IPS DF 6.9 (cell line): ENCODE measurements around the gene MRPL45.

Experiments
- DNase-seq: peaks from one replicate; pipeline ENCODE4 v3.0.0-alpha.2; 2013; ENCODE audit warnings: low read depth, low spot score
- H3K27ac ChIP-seq: one replicate; pipeline ENCODE4 v1.5.1; 2013; ENCODE audit warnings: low read length, control low read depth
- H3K27me3 ChIP-seq: 2 replicates; pipeline ENCODE4 v1.6.1; 2013; ENCODE audit warnings: mild to moderate bottlenecking, low read length; ENCODE audit not compliant: control insufficient read depth, insufficient read depth
- H3K36me3 ChIP-seq: 2 replicates; pipeline ENCODE4 v1.6.1; 2013; ENCODE audit warnings: low read length; ENCODE audit not compliant: control insufficient read depth, insufficient read depth
- H3K4me1 ChIP-seq: 2 replicates; pipeline ENCODE4 v1.6.1; 2013; ENCODE audit warnings: low read length; ENCODE audit not compliant: control insufficient read depth, insufficient read depth
- H3K4me3 ChIP-seq: 2 replicates; pipeline ENCODE4 v1.5.1; 2013; ENCODE audit warnings: mild to moderate bottlenecking, low read length
- H3K9me3 ChIP-seq: 2 replicates; pipeline ENCODE4 v1.6.1; 2013; ENCODE audit warnings: low read length, inconsistent platforms; ENCODE audit not compliant: control insufficient read depth, insufficient read depth
- WGBS: extraction: QIAGEN DNeasy Blood & Tissue Kit; methylation state at CpG from one replicate; pipeline ENCODE4 v1.1.7; 2013; ENCODE audit warnings: mixed read lengths, missing lambda C conversion rate; ENCODE audit not compliant: insufficient read length, insufficient coverage; 5-methylcytosine and 5-hydroxymethylcytosine counted together

The MRPL45 gene

GRCh38 chr17:38349097-38349730 is 52.2 kb downstream of the MRPL45 start:
- WGBS: no CpG with 5 or more reads among the region's 8 CpGs
- Histone ChIP-seq H3K4me3 (no peak overlapping the region), H3K27ac (no peak overlapping the region), H3K36me3 (no peaks in the 10 kb centered on the region), H3K4me1 (peaks cover 4% of the 10 kb centered on the region; the same call in 1 of the 2 replicates), H3K27me3 (no peaks in the 10 kb centered on the region), H3K9me3 (no peaks in the 10 kb centered on the region)
- peak; percentile 85 for DNase-seq

GRCh38 chr17:38350035-38350434 is 53.1 kb downstream of the MRPL45 start:
- no peak overlapping the region for H3K27ac ChIP-seq
- no peak overlapping the region for H3K4me3 ChIP-seq
- no peaks in the 10 kb centered on the region for H3K27me3 ChIP-seq
- no peaks in the 10 kb centered on the region for H3K36me3 ChIP-seq
- peaks cover 4% of the 10 kb centered on the region; the same call in 1 of the 2 replicates for H3K4me1 ChIP-seq
- H3K9me3 ChIP-seq: no peaks in the 10 kb centered on the region
- DNase-seq: no peak
- no CpG with 5 or more reads among the region's 2 CpGs for WGBS

- no peak within 1 kb of the TSS for H3K27ac ChIP-seq
Measured at GRCh38 chr17:38351412-38352222, 54.6 kb downstream of the MRPL45 start, which contains the start of gene SOCS7. SOCS7 (plus strand) TSS chr17:38351844; CDS start chr17:38352053, 209 bp downstream.

GRCh38 chr17:38352245-38353085 is 55.5 kb downstream of the MRPL45 start:
- WGBS: no CpG with 5 or more reads among the region's 72 CpGs
- no peak overlapping the region for H3K27ac ChIP-seq
- no peaks in the 10 kb centered on the region for H3K36me3 ChIP-seq
- H3K9me3 ChIP-seq: no peaks in the 10 kb centered on the region
- H3K4me1 ChIP-seq: peaks cover 4% of the 10 kb centered on the region; the same call in 1 of the 2 replicates
- peak overlapping the region; percentile 86 for H3K4me3 ChIP-seq
- DNase-seq: no peak
- H3K27me3 ChIP-seq: no peaks in the 10 kb centered on the region

More at GRCh38 chr17:38351412-38352222, 54.6 kb downstream of the MRPL45 start, which contains the start of gene SOCS7:
- WGBS: no CpG with 5 or more reads among the region's 84 CpGs
- Histone ChIP-seq H3K4me1 (peaks cover 4% of the 10 kb centered on the region; the same call in 1 of the 2 replicates), H3K27me3 (no peaks in the 10 kb centered on the region), H3K4me3 (peak within 1 kb of the TSS; percentile 86), H3K9me3 (no peaks in the 10 kb centered on the region), H3K36me3 (no peaks in the 10 kb centered on the region)
- DNase-seq: peak; percentile 76

GRCh38 chr17:38353086-38353604 is 56.2 kb downstream of the MRPL45 start:
- WGBS: no CpG with 5 or more reads among the region's 8 CpGs
- Histone ChIP-seq H3K9me3 (no peaks in the 10 kb centered on the region), H3K4me1 (peaks cover 4% of the 10 kb centered on the region; the same call in 1 of the 2 replicates), H3K36me3 (no peaks in the 10 kb centered on the region), H3K27me3 (no peaks in the 10 kb centered on the region), H3K27ac (no peak overlapping the region), H3K4me3 (peak overlapping the region; percentile 86; the same call in 1 of the 2 replicates)
- no peak for DNase-seq

GRCh38 chr17:38353668-38354067 is 56.7 kb downstream of the MRPL45 start:
- Histone ChIP-seq H3K4me3 (no peak overlapping the region), H3K4me1 (peaks cover 4% of the 10 kb centered on the region; the same call in 1 of the 2 replicates), H3K9me3 (no peaks in the 10 kb centered on the region), H3K27me3 (no peaks in the 10 kb centered on the region), H3K36me3 (no peaks in the 10 kb centered on the region), H3K27ac (no peak overlapping the region)
- 100% methylated on average over 1 of the region's 13 CpGs for WGBS
- DNase-seq: no peak

GRCh38 chr17:38354466-38354865 is 57.5 kb downstream of the MRPL45 start:
- DNase-seq: no peak
- Histone ChIP-seq H3K27me3 (no peaks in the 10 kb centered on the region), H3K36me3 (no peaks in the 10 kb centered on the region), H3K4me1 (peaks cover 4% of the 10 kb centered on the region; the same call in 1 of the 2 replicates), H3K27ac (no peak overlapping the region), H3K4me3 (no peak overlapping the region), H3K9me3 (no peaks in the 10 kb centered on the region)
- WGBS: no CpG with 5 or more reads among the region's 7 CpGs

- peaks cover 4% of the 10 kb centered on the region; the same call in 1 of the 2 replicates for H3K4me1 ChIP-seq
- WGBS: no CpG with 5 or more reads among the region's 4 CpGs
- H3K4me3 ChIP-seq: no peak overlapping the region
Measured at GRCh38 chr17:38355251-38355650, 58.3 kb downstream of the MRPL45 start.

GRCh38 chr17:38357486-38358123 is 60.6 kb downstream of the MRPL45 start:
- peaks cover 5% of the 10 kb centered on the region for H3K4me1 ChIP-seq
- no peaks in the 10 kb centered on the region for H3K9me3 ChIP-seq
- H3K36me3 ChIP-seq: peaks cover 2% of the 10 kb centered on the region; the same call in 1 of the 2 replicates
- H3K4me3 ChIP-seq: no peak overlapping the region
- H3K27ac ChIP-seq: no peak overlapping the region
- no peak for DNase-seq
- no peaks in the 10 kb centered on the region for H3K27me3 ChIP-seq
- WGBS: no CpG with 5 or more reads among the region's 2 CpGs

More at GRCh38 chr17:38355251-38355650, 58.3 kb downstream of the MRPL45 start:
- Histone ChIP-seq H3K27ac (no peak overlapping the region), H3K9me3 (no peaks in the 10 kb centered on the region), H3K27me3 (no peaks in the 10 kb centered on the region), H3K36me3 (no peaks in the 10 kb centered on the region)
- DNase-seq: no peak
